Measurements from ENCODE around the gene UPK3B.
"Not testable (repeated sequence)": the region's sequence is repeated elsewhere in the genome, so short reads cannot be mapped to it uniquely, and the experiment has no call there.

DNA sequence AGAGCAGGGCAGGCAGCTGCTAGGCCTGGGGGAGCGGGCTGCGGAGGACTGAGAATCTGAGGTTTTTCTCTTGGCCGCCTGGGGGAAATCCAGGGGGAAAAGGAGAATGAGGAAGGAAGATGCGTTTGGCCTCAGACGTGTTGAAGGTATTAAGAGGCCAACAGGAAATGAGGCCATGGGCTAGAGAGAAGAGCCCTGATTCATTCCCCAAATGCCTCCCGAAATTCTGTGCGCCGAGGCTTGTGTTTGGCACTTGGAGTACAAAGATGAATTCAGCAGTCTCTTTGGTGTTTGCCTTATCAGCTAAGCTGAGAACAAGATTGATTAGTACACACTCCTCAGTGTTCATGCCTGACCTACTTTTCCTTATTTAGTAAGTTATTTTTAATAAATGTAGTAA is 44.4 kb upstream of the UPK3B start:
- TF ChIP-seq, protein P1, sequence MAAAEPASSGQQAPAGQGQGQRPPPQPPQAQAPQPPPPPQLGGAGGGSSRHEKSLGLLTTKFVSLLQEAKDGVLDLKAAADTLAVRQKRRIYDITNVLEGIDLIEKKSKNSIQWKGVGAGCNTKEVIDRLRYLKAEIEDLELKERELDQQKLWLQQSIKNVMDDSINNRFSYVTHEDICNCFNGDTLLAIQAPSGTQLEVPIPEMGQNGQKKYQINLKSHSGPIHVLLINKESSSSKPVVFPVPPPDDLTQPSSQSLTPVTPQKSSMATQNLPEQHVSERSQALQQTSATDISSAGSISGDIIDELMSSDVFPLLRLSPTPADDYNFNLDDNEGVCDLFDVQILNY (CRISPR knock-in tag; IDR thresholded peaks at IDR 0.05) = not testable (repeated sequence)
- TF ChIP-seq NR3C1 (CRISPR knock-in tag; conservative IDR thresholded peaks at IDR 0.05; ENCODE audit: low read depth); SP1 (CRISPR knock-in tag; conservative IDR thresholded peaks at IDR 0.05); ZNF219 (CRISPR knock-in tag; IDR thresholded peaks at IDR 0.05; ENCODE audit: borderline replicate concordance); ZNF138 (CRISPR knock-in tag; conservative IDR thresholded peaks at IDR 0.05); NFYB (CRISPR knock-in tag; conservative IDR thresholded peaks at IDR 0.05; ENCODE audit: low read depth); ZNF416 (CRISPR knock-in tag; IDR thresholded peaks at IDR 0.05); NR2C2 (CRISPR knock-in tag; IDR thresholded peaks at IDR 0.05): not testable (repeated sequence)
- TF ChIP-seq, protein P2, sequence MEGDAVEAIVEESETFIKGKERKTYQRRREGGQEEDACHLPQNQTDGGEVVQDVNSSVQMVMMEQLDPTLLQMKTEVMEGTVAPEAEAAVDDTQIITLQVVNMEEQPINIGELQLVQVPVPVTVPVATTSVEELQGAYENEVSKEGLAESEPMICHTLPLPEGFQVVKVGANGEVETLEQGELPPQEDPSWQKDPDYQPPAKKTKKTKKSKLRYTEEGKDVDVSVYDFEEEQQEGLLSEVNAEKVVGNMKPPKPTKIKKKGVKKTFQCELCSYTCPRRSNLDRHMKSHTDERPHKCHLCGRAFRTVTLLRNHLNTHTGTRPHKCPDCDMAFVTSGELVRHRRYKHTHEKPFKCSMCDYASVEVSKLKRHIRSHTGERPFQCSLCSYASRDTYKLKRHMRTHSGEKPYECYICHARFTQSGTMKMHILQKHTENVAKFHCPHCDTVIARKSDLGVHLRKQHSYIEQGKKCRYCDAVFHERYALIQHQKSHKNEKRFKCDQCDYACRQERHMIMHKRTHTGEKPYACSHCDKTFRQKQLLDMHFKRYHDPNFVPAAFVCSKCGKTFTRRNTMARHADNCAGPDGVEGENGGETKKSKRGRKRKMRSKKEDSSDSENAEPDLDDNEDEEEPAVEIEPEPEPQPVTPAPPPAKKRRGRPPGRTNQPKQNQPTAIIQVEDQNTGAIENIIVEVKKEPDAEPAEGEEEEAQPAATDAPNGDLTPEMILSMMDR (IDR thresholded peaks at IDR 0.05) = not testable (repeated sequence)
- TF ChIP-seq, protein P3, sequence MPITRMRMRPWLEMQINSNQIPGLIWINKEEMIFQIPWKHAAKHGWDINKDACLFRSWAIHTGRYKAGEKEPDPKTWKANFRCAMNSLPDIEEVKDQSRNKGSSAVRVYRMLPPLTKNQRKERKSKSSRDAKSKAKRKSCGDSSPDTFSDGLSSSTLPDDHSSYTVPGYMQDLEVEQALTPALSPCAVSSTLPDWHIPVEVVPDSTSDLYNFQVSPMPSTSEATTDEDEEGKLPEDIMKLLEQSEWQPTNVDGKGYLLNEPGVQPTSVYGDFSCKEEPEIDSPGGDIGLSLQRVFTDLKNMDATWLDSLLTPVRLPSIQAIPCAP (CRISPR knock-in tag; IDR thresholded peaks at IDR 0.05) = not testable (repeated sequence)
- TF ChIP-seq, protein P4, sequence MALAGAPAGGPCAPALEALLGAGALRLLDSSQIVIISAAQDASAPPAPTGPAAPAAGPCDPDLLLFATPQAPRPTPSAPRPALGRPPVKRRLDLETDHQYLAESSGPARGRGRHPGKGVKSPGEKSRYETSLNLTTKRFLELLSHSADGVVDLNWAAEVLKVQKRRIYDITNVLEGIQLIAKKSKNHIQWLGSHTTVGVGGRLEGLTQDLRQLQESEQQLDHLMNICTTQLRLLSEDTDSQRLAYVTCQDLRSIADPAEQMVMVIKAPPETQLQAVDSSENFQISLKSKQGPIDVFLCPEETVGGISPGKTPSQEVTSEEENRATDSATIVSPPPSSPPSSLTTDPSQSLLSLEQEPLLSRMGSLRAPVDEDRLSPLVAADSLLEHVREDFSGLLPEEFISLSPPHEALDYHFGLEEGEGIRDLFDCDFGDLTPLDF (CRISPR knock-in tag; IDR thresholded peaks at IDR 0.05) = not testable (repeated sequence)
- TF ChIP-seq, protein P5, sequence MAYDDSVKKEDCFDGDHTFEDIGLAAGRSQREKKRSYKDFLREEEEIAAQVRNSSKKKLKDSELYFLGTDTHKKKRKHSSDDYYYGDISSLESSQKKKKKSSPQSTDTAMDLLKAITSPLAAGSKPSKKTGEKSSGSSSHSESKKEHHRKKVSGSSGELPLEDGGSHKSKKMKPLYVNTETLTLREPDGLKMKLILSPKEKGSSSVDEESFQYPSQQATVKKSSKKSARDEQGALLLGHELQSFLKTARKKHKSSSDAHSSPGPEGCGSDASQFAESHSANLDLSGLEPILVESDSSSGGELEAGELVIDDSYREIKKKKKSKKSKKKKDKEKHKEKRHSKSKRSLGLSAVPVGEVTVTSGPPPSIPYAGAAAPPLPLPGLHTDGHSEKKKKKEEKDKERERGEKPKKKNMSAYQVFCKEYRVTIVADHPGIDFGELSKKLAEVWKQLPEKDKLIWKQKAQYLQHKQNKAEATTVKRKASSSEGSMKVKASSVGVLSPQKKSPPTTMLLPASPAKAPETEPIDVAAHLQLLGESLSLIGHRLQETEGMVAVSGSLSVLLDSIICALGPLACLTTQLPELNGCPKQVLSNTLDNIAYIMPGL (CRISPR knock-in tag; IDR thresholded peaks at IDR 0.05) = not testable (repeated sequence)
- TF ChIP-seq, protein P6, sequence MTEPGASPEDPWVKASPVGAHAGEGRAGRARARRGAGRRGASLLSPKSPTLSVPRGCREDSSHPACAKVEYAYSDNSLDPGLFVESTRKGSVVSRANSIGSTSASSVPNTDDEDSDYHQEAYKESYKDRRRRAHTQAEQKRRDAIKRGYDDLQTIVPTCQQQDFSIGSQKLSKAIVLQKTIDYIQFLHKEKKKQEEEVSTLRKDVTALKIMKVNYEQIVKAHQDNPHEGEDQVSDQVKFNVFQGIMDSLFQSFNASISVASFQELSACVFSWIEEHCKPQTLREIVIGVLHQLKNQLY (CRISPR knock-in tag; IDR thresholded peaks at IDR 0.05) = not testable (repeated sequence)

Measured in WTC11 (cell line).